HuH-7 (cell line): ENCODE data around the gene VEZT.
"Not testable (repeated sequence)": the region's sequence is repeated elsewhere in the genome, so short reads cannot be mapped to it uniquely, and the experiment has no call there.

Source experiments
- DNase-seq: peaks from one replicate; pipeline ENCODE4 v3.0.0; 2011; ENCODE audit warnings: low spot score

The VEZT gene

GRCh38 chr12:95321516-95322246 is 104.1 kb downstream of the VEZT start:
- no peak for DNase-seq

- DNase-seq, result no peak
Measured at GRCh38 chr12:95322326-95322725, 104.7 kb downstream of the VEZT start.

GRCh38 chr12:95323212-95323611 is 105.6 kb downstream of the VEZT start:
- DNase-seq, result no peak

- not testable (repeated sequence) for DNase-seq
Measured at GRCh38 chr12:95324246-95324645, 106.6 kb downstream of the VEZT start.

GRCh38 chr12:95325501-95325900 is 107.9 kb downstream of the VEZT start:
- no peak for DNase-seq

GRCh38 chr12:95326445-95326844 is 108.8 kb downstream of the VEZT start:
- no peak for DNase-seq

GRCh38 chr12:95326855-95327254 is 109.2 kb downstream of the VEZT start:
- DNase-seq, result no peak

- no peak for DNase-seq
Measured at GRCh38 chr12:95328708-95329107, 111.1 kb downstream of the VEZT start.

- DNase-seq, result no peak
Measured at GRCh38 chr12:95335948-95336347, 118.3 kb downstream of the VEZT start.

- DNase-seq, result peak; percentile 52
Measured at GRCh38 chr12:95336387-95337067, 118.9 kb downstream of the VEZT start.

GRCh38 chr12:95337146-95337545 is 119.5 kb downstream of the VEZT start:
- DNase-seq, result no peak

GRCh38 chr12:95339086-95339788 is 121.6 kb downstream of the VEZT start:
- DNase-seq, result no peak

- no peak for DNase-seq
Measured at GRCh38 chr12:95342008-95342407, 124.4 kb downstream of the VEZT start.

GRCh38 chr12:95343461-95344230 is 126.0 kb downstream of the VEZT start:
- DNase-seq, result no peak

GRCh38 chr12:95349291-95349690 is 131.7 kb downstream of the VEZT start:
- no peak for DNase-seq

GRCh38 chr12:95351748-95352147 is 134.1 kb downstream of the VEZT start:
- no peak for DNase-seq
